Epidermal melanocyte (primary cell): ENCODE measurements around the gene CD36.
"Not testable (repeated sequence)": the region's sequence is repeated elsewhere in the genome, so short reads cannot be mapped to it uniquely, and the experiment has no call there.

ENCODE experiments used
- DNase-seq: peaks from one replicate; pipeline ENCODE4 v3.0.0; 2011; ENCODE audit warnings: low spot score; ENCODE audit not compliant: insufficient read length

Gene CD36

DNA sequence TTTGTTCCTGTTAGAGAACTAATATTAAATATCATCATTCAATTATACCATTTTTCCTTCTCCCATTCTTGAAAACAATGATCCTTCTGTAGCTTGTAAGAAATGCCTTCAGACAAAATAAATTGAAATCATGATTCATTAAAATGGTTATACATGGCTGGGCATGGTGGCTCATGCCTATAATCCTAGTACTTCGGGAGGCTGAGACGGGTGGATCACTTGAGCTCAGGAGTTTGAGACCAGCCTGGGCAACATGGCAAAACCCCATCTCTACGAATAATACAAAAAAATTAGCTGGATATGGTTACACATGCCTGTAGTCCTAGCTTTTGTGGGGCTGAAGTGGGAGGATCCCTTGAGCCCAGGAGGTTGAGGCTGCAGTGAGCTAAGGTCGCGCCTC is 13.0 kb downstream of the CD36 start:
- no peak for DNase-seq

DNA sequence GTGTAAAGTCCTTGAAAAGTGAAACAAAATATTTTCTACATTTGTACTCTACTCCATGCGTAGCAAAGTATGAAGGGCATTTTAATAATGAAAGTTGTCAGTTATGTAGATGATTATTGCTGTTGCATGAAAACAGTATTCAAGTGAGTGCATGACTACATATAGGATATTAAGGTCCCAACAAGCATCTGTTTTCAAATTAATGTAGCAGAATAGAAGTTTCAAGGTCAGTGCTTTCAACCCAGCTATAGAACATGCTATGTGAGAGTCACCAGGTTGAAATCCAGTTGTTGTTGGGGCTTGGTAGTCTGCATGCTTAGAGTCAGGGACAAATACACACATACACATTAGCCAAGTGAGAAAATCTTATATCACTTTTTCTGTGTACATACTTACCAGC is 14.8 kb downstream of the CD36 start:
- DNase-seq = no peak

DNA sequence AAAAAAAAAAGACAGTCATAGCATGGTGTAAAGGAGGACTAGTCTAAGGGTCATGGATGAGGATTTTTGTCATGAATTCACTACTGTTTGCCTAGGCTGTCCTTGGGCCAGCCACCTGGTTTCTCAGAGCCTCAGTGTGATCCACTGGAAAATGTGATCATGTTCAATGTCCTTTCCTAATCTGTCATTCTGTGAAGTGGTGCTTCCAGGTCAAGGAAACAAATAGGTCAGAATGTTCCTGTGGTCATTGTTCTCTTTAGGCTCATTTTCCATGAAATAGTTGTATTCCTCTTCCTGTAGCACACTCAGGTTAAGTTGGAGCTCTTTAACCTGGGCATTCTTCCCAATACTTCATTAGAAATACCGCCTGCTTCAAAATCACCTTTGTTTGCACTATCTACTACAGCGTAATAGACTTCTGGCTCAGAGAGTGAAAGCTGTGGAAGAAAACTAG is 16.5 kb downstream of the CD36 start:
- no peak for DNase-seq

DNA sequence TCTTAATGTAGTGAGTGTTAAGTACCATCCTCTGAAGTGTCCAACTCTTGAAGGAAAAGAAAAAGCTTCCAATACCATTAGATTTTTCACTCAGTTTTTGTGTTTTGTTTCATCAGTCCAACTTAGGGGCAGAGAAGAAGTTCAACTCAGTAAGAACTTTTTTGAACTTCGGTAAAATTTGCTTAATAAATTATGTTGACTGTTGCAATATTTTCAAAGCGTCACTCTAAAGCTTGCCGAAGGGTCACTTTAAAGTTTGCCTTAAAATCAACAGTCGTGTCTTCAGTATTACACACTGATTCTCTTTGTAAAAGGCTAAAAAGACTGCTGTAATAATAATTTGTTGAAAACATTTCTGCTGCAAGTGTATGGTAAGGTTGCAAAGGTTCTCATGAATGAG is 17.6 kb downstream of the CD36 start:
- no peak for DNase-seq

DNA sequence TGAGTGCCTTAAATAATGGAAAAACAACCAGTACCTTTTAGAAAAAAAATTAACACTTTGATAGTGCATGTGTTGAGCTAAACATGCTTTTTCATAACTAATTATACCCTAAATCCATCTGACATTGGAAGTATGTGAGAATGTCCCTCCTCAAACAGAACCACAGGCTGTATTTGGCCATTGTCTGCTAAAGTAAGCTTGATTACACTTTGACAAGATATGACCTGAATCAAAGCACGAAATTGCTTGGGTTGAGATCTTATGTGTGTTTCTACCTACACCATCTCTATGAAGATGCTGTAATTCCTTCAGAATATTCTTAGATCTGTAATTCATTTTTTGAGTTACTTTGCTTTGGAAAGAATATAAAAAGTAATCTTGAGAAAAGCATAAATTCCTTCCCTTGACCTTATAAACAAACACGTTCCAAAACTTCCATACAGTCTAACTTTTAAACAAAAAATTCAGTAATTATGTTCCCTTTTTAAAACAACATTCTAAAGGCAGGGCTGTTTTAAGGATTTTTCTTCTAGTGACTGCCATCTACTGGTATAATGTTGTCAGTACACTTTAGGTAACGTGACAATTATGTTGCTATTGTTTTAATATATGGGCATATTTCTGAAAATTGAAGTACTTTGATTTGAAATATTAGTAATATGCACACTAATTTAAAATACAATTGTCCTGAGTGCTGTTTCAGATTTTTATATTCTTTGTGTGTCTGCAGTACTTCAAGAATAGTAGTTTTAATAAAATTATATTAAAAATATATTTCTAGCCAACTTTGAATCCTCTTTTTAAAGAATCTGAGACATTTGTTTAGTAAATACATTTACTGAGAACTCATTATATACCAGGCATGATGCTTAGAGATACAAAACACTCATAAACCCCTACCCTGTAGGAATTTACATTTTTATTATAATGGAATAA is 20.9 kb downstream of the CD36 start:
- peak; percentile 28 for DNase-seq

DNA sequence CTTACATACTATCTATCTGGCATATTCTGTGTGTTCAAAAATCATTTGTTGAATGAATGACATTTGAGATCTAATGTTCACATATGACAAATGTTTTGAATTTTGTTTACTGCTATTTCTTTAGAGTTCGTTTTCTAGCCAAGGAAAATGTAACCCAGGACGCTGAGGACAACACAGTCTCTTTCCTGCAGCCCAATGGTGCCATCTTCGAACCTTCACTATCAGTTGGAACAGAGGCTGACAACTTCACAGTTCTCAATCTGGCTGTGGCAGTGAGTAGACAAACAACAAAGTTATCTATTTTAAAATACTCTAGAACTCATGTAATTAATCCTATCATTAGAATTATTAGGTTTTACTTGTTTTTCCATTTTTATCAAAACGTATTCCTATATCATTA is 22.5 kb downstream of the CD36 start:
- no peak for DNase-seq

DNA sequence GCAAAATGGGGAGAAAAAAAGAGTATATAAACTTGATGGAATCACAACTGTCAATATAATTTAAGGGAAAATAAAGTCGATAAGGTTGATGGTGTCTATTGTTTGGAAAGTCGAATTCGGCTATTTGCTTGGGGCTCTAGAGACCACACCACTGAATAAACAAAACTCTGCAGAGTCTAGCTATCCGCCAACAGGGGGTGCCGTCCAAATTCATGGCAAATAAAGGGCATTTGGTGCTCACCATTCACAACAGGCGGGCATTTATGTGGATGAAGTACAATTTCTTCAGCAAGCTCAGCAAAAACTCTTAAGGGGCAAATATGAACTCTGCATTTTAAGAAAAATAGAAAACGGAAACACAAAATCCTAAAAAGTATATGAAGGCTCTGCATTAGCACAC is 23.3 kb downstream of the CD36 start:
- no peak for DNase-seq

DNA sequence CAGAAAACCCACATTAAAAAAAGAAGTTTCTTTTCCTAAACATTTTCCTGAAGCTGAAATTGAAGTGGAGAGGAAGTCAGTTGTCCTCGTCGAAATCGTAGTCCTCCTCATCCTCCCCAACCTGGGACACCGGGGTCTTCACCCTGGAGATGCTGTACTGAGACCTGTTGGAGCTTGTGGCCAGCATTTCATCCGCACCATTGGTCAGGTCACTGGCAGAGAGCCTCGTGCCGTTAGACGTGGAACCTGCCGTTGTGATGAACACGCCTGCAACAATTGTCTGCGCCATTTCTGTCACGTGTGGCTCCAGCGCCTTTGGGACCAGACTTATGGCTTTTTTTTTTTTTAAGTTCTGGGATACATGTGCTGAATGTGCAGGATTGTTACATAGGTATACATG is 23.8 kb downstream of the CD36 start:
- no peak for DNase-seq

DNA sequence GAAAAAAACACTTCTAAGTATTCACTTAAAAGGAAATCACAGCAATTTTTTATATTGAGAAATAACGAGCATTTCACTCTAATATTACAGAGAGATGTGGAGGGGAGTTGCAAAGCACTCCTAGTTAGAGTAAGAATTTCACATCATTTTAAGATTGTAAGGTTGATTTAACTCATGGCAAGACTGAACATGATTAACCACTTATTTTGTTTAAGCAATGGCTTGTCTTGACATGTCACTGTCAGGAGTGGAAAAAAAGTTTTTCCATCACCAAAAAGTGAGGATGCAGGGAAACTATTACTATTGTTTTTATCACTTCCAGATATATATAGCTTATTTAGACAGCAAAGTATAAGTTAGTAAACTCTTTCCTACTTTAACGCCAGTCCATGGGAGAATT is 27.1 kb downstream of the CD36 start:
- DNase-seq = no peak

DNA sequence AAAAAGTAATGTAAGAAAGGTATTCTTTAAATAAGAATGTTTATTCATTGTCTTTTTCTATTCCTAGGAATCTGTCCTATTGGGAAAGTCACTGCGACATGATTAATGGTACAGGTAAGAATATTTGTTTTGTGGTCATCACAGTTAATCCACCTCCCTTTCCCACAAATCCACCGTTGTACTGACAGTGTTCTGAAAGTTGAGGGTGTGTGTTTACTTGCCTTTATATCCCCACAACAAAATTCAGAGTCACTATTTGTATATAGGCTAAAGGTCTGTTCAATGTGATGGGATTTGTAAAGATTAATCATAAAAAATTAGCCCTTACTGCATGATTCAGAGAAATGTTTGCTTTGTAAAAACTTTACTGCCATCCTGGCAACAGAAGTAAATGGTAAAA is 27.9 kb downstream of the CD36 start:
- DNase-seq = no peak

DNA sequence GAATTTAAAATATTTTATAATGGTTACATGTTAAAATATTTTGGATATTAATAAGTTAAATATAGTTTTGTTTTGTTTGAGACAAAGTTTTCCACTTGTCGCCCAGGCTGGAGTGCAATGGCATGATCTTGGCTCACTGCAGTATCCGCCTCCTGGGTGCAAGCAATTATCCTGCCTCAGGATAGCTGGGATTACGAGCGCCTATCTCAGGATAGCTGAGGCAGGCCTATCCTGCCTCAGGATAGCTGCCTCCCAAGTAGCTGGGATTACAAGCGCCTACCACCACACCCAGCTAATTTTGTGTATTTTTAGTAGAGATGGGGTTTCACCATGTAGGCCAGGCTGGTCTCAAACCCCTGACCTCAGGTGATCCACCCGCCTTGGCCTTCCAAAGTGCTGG is 30.9 kb downstream of the CD36 start:
- DNase-seq = not testable (repeated sequence)

DNA sequence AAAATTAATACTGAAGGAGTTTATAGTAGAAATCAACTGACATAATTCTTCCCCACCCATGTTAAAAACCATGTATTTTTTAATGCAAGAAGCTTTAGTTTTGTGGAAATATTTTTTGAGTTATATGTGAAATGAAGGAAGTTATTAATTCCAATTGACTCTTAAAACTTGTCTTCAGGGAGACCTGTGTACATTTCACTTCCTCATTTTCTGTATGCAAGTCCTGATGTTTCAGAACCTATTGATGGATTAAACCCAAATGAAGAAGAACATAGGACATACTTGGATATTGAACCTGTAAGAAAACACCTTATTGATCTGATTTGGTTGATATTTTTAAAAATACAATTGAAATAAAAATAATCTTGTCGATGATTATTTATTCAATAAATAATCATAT is 33.3 kb downstream of the CD36 start:
- no peak for DNase-seq

DNA sequence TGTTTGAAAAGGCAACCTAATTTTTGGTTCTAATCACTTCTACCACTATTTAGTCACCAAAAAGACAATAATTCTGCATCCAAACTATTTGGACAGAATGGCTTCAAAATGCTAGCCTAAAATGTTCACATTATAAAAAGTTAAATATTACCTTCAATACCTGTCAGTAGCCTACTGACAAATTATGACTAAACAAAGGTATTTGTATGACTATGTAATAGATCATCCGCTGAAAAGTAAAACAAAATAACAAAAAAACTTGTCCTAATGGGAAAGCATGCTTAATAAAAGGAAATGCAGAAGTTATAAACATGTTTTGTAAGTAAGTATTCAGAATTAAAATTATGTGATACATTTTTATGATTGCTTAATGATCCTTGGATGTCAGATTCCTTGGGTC is 36.6 kb downstream of the CD36 start:
- DNase-seq = no peak

DNA sequence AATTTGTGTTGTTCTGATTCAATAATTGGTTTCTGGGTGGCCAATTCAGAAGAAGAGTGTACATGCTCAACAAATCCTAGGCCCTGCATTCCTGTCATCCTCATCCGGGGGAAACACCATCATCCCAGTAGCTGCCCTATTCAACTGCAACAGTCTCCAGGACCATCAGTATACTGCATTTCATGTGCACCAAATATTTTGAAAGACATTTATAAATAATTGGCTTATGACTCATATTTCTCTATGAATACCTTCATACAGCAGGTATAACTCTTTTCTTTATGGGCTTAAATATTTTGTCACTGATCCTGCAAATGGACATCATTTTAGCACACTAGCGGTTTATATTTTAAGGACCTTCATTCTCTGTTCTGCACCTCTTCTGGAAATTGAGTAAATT is 38.0 kb downstream of the CD36 start:
- DNase-seq = no peak

DNA sequence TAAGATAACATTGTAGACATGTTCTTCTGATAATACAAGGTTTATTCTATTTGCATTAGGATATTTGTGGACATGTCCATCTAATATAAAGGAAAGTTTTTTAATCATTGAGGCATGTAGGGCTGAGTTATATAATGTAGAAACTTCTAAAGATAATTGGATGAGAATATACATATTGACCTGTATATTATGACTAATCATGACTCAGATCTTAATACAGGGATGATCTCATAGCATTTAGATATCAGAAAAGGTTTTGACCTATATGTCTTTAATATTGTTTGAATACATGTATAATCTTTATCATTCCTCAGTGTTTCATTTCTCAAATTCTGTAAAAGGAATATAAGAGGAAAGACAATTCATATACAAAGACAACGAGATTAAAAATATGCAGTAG is 39.2 kb downstream of the CD36 start:
- no peak for DNase-seq

DNA sequence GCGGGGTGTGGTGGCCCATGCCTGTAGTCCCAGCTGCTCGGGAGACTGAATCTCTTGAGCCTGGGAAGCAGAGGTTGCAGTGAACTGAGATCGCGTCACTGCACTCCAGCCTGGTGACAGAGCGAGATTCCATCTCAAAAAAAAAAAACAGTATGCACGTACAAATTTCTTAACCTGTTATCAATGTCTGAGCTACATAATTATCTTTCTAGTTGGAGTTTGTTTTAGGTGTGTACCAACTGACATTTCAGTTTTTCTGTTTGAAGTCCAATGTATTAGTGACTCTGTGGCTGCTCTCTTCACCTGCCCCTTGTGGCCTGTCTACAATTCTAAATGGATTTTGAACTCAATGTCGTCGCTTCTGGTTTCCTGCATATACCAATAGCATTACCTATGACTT is 40.3 kb downstream of the CD36 start:
- no peak for DNase-seq

DNA sequence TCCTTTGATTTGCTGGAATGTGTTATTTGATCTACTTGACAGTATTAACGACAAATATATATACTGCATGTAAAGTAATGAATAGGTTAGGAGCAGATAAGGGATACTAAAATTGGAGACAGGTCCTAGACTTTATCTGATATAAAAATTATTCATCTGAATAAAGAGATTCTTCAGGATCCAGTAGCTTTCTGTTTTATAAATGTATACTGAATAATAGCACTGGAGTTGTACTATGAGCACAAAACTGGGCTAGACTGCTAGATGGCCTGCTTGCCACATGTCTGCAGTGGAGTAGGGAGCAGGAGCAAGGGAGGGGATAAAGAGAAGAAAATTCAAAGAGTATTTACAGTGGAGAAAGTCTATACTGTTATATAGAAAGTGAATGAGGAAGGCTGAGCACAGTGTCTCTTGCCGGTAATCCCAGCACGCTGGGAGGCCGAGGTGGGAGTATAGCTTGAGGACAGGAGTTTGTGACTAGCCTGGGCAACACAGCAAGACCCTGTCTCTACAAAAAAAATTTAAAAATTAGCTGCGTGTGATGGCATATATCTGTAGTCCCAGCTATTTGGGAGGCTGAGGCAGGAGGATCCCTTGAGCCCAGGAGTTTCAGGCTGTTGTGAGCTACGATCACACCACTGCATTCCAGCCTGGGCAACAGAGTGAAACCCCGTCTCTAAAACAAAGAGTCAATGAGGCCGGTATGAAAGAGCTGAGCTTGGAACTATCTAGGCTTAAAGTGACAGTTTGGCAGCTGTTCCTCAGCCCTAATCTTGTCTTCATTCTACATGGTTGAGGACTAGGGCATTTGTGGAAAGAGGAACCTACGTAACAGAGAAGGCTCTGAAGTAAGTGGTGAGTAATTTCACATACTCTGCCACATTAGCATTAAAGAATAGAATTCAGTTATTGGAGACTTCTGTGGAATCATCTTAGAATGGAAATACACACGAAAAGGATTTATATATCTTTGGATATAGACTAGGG is 41.8 kb downstream of the CD36 start:
- no peak for DNase-seq

DNA sequence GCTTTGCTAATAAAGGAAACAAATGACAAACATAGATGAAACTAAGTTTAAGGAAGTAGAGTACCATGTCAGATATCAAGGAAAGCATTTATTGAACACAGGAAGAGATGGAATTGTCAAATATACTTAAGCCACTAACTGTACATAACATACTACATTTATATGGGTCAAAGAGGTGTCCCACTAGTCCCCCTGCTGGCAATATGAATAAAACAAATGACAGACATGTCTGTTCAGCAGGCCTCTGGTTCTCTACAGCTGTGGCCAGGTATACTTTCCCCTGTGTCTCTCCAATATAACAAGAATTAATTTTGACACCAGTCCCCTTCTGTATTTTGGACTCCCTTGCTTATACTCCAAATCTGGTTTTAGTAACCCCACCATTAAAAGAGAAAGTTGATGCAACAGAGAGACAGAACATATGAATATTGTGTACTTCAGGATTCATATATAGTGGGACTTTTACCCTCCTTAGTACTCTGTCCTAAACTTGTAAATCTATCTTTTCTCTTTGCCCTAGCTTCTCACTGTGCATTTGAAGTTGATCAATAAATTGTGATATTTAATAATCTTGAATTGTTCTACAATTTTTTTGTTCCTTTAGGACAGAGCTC is 42.9 kb downstream of the CD36 start:
- peak; percentile 24 for DNase-seq

DNA sequence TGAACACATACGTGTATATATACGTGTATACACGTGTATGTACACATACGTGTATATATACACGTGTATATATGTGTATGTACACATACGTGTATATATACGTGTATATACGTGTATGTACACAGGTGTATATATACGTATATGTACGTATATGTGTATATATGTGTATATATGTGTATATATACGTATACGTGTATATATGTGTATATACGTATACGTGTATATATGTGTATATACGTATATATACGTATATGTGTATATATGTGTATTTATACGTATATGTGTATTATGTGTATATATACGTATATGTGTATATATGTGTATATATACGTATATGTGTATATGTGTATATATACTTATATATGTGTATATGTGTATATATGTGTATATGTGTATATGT is 44.3 kb downstream of the CD36 start:
- no peak for DNase-seq

DNA sequence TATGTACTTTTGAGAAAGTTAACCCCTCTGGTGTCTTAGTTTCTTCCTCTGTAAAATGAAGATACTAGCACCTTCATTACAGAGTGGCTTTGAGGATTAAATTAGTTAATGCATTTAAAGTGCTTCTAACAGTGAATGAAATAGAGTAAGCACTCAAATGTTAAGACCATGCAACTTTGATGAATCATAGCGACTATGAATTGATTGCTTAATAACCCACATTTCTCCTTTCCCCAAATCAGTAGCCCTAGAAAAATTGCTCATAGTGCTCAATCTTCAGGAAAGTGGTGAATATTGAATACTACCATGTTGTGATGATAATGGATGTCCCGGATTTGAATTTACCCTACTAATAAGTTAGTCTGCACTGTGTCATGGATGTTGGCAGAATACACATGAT is 48.1 kb downstream of the CD36 start:
- DNase-seq = no peak

DNA sequence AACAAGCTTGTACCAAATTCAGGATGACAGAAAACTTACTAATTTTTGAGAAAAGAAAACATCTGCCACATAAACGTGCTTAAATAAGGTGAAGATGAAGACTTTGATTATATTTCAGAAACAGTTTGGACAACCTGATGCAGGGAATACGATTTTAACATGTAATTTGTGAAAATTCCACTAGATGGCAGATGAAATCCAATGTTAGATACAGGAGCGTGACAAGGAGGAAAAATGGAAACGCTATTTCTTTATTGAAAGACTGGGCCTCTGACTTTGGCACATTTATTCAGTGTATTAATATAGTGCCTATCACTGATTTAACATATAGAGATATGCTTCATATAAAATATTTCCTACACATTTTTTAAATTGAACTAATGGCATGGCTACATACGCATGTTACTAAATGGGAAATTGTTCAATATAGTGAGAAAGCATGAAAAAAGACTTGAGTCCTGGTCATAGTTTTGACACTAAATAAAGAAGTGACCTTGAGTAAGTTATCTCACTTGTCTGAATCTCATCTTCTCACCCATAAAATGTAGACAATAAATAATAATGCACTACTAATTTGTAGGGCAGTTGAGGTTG is 60.7 kb downstream of the CD36 start:
- no peak for DNase-seq
